K562 (cell line): ENCODE results near the gene MCM7. TPM values are rescaled to one million over a fixed set of nuclear protein-coding genes. Genes with fewer than 3 reads are reported as not detected.

Experiments used
- AFF1 ChIP-seq, 2 experiments: fragments of 450-650 bp; IDR thresholded peaks; 2 replicates each; pipeline ENCODE4 v1.6.1; 2018; ENCODE audit warnings: mild to moderate bottlenecking in 2 of 2, low read depth in 1 of 2; ENCODE audit not compliant: partially characterized antibody in 2 of 2
- ASH1L ChIP-seq: fragments of 450-650 bp; IDR thresholded peaks from 2 replicates; pipeline ENCODE4 v1.6.1; 2018; ENCODE audit warnings: borderline replicate concordance, mild to moderate bottlenecking, low read depth; ENCODE audit not compliant: partially characterized antibody
- BDP1 ChIP-seq: IDR thresholded peaks from 3 replicates; pipeline ENCODE4 v1.6.1; 2011; ENCODE audit not compliant: insufficient read length, insufficient read depth
- E2F6 ChIP-seq, 2 experiments: IDR thresholded peaks; 2 replicates each; pipeline ENCODE4 v1.6.1; 2011; ENCODE audit warnings: borderline replicate concordance in 1 of 2, control low read depth in 1 of 2, low read depth in 1 of 2, low read length in 1 of 2, mild to moderate bottlenecking in 1 of 2, mixed read lengths in 1 of 2, moderate library complexity in 1 of 2; ENCODE audit not compliant: insufficient read depth in 1 of 2, insufficient read length in 1 of 2, poor library complexity in 1 of 2, severe bottlenecking in 1 of 2; ENCODE audit errors: extremely low read depth in 1 of 2
- EP400 ChIP-seq: fragments of 450-650 bp; IDR thresholded peaks from 2 replicates; pipeline ENCODE4 v1.6.1; 2017; ENCODE audit warnings: antibody characterized with exemption, mild to moderate bottlenecking, moderate library complexity
- ESRRA ChIP-seq: fragments of 450-650 bp; IDR thresholded peaks from 2 replicates; pipeline ENCODE4 v1.6.1; 2014; ENCODE audit warnings: low read depth, mild to moderate bottlenecking, moderate library complexity, borderline replicate concordance
- HIVEP1 ChIP-seq: fragments of 250-450 bp; sonication (Bioruptor Pico); IDR thresholded peaks from 2 replicates; pipeline ENCODE4 v1.4.0; 2020; ENCODE audit warnings: mild to moderate bottlenecking
- HNRNPUL1 ChIP-seq: fragments of 200-400 bp; formaldehyde crosslinking; IDR thresholded peaks from 2 replicates; pipeline ENCODE4 v1.6.1; 2017; ENCODE audit warnings: low read length
- HSF4 ChIP-seq: fragments of 250-450 bp; sonication (Bioruptor Pico); IDR thresholded peaks from 2 replicates; pipeline ENCODE4 v2.1.2; 2022; ENCODE audit warnings: mild to moderate bottlenecking, moderate library complexity, borderline replicate concordance
- IRF2 ChIP-seq: sonication (generic); formaldehyde crosslinking; IDR thresholded peaks from 2 replicates; pipeline ENCODE4 v1.8.1; 2022; ENCODE audit warnings: mild to moderate bottlenecking, missing genetic modification reagents
- NCOA1 ChIP-seq: fragments of 450-650 bp; IDR thresholded peaks from 2 replicates; pipeline ENCODE4 v1.6.1; 2016; ENCODE audit warnings: low read depth
- SOX6 ChIP-seq: fragments of 450-650 bp; IDR thresholded peaks from 2 replicates; pipeline ENCODE4 v1.6.1; 2014; ENCODE audit warnings: mild to moderate bottlenecking
- SRSF7 ChIP-seq: fragments of 200-400 bp; formaldehyde crosslinking; optimal IDR thresholded peaks from 2 replicates; pipeline ENCODE3; 2017; ENCODE audit warnings: mild to moderate bottlenecking, low read depth, low read length
- ZMIZ1 ChIP-seq, 2 experiments: fragments of 150-350 bp in 1 of 2; IDR thresholded peaks; 2 replicates each; pipeline ENCODE4 v1.6.1; 2012 to 2016; ENCODE audit warnings: low read depth in 2 of 2, low read length in 2 of 2, mild to moderate bottlenecking in 1 of 2, moderate library complexity in 1 of 2
- ZNF175 ChIP-seq: fragments of 200-800 bp; sonication (Bioruptor generic); IDR thresholded peaks from 2 replicates; pipeline ENCODE4 v1.6.1; 2016; ENCODE audit warnings: low read depth, mild to moderate bottlenecking, missing genetic modification characterization, missing compliant biosample characterization
- ZNF263 ChIP-seq: sonication (generic); formaldehyde crosslinking; IDR thresholded peaks from 2 replicates; pipeline ENCODE4 v1.8.0; 2022; ENCODE audit warnings: mild to moderate bottlenecking, missing genetic modification reagents, borderline replicate concordance
- ZNF282 ChIP-seq: sonication (generic); formaldehyde crosslinking; IDR thresholded peaks from 2 replicates; pipeline ENCODE4 v1.8.1; 2023; ENCODE audit warnings: missing genetic modification reagents
- ZSCAN32 ChIP-seq: fragments of 450-650 bp; formaldehyde crosslinking; IDR thresholded peaks from 2 replicates; pipeline ENCODE4 v1.4.0; 2020; ENCODE audit warnings: mild to moderate bottlenecking, moderate library complexity
- polyA plus RNA-seq, 8 experiments: library from polyadenylated mRNA; depleted of rRNA in 4 of 8; stranded (reverse) in 5 of 8; unstranded in 3 of 8; fragments of >200 nt; fragmentation: Nextera tagmentation in 2 of 8; fragmentation: Illumina TruSeq in 1 of 8; extraction: Ambion mirVana in 2 of 8; extraction: Trizol in 1 of 8; gene quantifications; 2 replicates each; pipeline versions ENCODE4 v1.2.1 to v1.2.3, GENCODE V29; 2011 to 2014; ENCODE audit warnings: inconsistent platforms in 1 of 8, missing spikeins in 1 of 8
- total RNA-seq, 7 experiments: library from RNA; depleted of rRNA in 6 of 7; stranded (reverse); fragments of >200 nt in 6 of 7; fragmentation: Illumina TruSeq in 2 of 7; extraction: Trizol in 2 of 7; gene quantifications; 2 replicates each; pipeline versions ENCODE4 v1.2.1 to v1.2.3, GENCODE V29; 2011 to 2021; ENCODE audit warnings: low replicate concordance in 1 of 7

Gene MCM7
- total and polyA plus RNA-seq, 9 of the 15 experiments (the other 6 are each of a cell fraction or from before 2014, with no cell fraction given) = 329 to 856 (median 437) TPM

- TF ChIP-seq EP400 = 0 out of 2 replicates have a peak, but pooled peaks have one; percentile 85
- TF ChIP-seq ZMIZ1 (IDR thresholded peaks at IDR 0.05; ENCODE audit: low read depth in 2 of 2, low read length in 2 of 2) = peak in 1 of 2 experiments; percentile 63; a peak in 1 of 4 replicates
- no peak for TF ChIP-seq ZSCAN32 (CRISPR knock-in tag)
- peak; percentile 77 for TF ChIP-seq ASH1L
- peak; percentile 58 for TF ChIP-seq ZNF282
- TF ChIP-seq HSF4 (CRISPR knock-in tag) = no peak
- no peak for TF ChIP-seq NCOA1
- TF ChIP-seq IRF2 (CRISPR knock-in tag) = peak; percentile 29; the same call in 1 of the 2 replicates
- TF ChIP-seq E2F6 (IDR thresholded peaks at IDR 0.05; ENCODE audit: borderline replicate concordance in 1 of 2, extremely low read depth in 1 of 2, insufficient read depth in 1 of 2, insufficient read length in 1 of 2, low read depth in 1 of 2, low read length in 1 of 2, poor library complexity in 1 of 2, severe bottlenecking in 1 of 2) = peak; percentile 98 to 99
- TF ChIP-seq BDP1 = no peak
- TF ChIP-seq SRSF7 = no peak
- TF ChIP-seq ZNF263 = peak; percentile 16; the same call in 1 of the 2 replicates
- peak; percentile 61; the same call in 1 of the 2 replicates for TF ChIP-seq ESRRA
- TF ChIP-seq HNRNPUL1 = no peak
- TF ChIP-seq HIVEP1 (CRISPR knock-in tag) = 0 out of 2 replicates have a peak, but pooled peaks have one; percentile 41
- TF ChIP-seq AFF1 (IDR thresholded peaks at IDR 0.05; ENCODE audit: low read depth in 1 of 2, partially characterized antibody in 2 of 2) = no peak
- 0 out of 2 replicates have a peak, but pooled peaks have one; percentile 24 for TF ChIP-seq ZNF175
- peak; percentile 60; the same call in 1 of the 2 replicates for TF ChIP-seq SOX6
Measured at GRCh38 chr7:100101016-100101862, at the start of gene MCM7, which contains the start of gene AP4M1 (continued).
